T-helper 2 cell treated with Interferon-gamma antibody and Interleukin-4, amounts not matched to agents 5 μg/mL and 100 μg/mL, for 36 hours (primary cell): ENCODE results near the gene ATXN1.

ENCODE experiments used
- DNase-seq: peaks from one replicate; pipeline ENCODE4 v3.0.0; 2021; ENCODE audit warnings: low spot score
- H3K27ac Mint-ChIP-seq: one replicate; pipeline ENCODE4 v1.8.0; 2021; ENCODE audit warnings: mild to moderate bottlenecking, mixed read lengths
- H3K27me3 Mint-ChIP-seq: one replicate; pipeline ENCODE4 v1.8.0; 2021; ENCODE audit warnings: low read depth, mixed read lengths
- H3K36me3 Mint-ChIP-seq: one replicate; pipeline ENCODE4 v1.8.0; 2021; ENCODE audit warnings: low read depth, mixed read lengths
- H3K4me1 Mint-ChIP-seq: one replicate; pipeline ENCODE4 v1.8.0; 2021; ENCODE audit warnings: low read depth, mixed read lengths
- H3K4me3 Mint-ChIP-seq: one replicate; pipeline ENCODE4 v1.8.0; 2022; ENCODE audit warnings: mild to moderate bottlenecking, moderate library complexity, mixed read lengths
- H3K9me3 Mint-ChIP-seq: one replicate; pipeline ENCODE4 v1.8.0; 2021; ENCODE audit warnings: mixed read lengths

Gene ATXN1

GRCh38 chr6:16761471-16762267 lies 409 bp upstream of the ATXN1 start:
- no peaks in the 10 kb centered on the region for H3K27me3 Mint-ChIP-seq
- peaks cover 23% of the 10 kb centered on the region for H3K36me3 Mint-ChIP-seq
- H3K9me3 Mint-ChIP-seq: no peaks in the 10 kb centered on the region
- peak overlapping the region; percentile 97 for H3K27ac Mint-ChIP-seq
- peak; percentile 82 for DNase-seq
- peaks cover 53% of the 10 kb centered on the region for H3K4me1 Mint-ChIP-seq
- H3K4me3 Mint-ChIP-seq: peak overlapping the region; percentile 93

DNA sequence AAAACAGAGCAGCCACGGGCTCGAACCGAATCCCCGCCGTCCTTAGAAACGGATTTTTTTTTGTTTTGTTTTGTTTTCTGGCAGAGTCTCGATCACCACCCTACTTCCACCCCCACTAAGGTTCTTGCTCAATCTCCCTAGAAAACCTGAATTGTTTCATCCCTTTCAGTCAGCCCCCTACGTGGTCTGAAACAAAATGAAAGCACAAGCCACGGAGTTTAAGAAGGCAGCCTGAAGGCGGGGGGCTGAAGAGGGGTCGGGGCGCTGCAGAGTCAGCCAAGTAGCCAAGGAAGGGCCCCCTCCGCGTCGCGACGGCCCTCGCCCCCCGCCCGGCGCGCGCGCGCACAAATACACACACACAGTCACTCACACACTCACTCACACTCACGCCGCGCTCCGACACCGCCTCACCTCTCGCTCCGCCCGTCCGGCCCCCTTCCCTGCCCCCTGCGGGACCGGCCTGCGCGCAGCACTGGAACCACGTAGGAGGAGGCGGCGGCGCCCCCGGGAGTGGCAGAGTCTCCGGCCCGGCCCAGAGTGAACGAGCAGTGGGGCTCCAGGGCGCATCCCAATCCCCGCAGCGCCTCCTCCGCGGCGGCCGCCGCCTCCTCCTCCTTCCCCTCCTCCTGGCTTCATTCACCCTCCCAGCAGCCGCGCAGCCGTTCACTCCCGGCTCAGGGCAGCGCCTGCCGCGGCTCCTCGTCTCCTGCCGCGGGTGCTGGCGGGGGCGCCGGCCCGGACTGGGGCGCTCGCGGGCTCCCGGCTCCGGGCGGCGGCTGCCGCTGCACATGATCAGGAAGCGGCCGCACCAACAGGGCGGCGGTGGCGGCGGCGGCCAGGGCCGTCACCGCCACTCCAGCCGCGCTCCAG lies 1.4 kb downstream of the ATXN1 start:
- no peaks in the 10 kb centered on the region for H3K27me3 Mint-ChIP-seq
- H3K27ac Mint-ChIP-seq: peak overlapping the region; percentile 97
- peak; percentile 77 for DNase-seq
- peaks cover 23% of the 10 kb centered on the region for H3K36me3 Mint-ChIP-seq
- no peaks in the 10 kb centered on the region for H3K9me3 Mint-ChIP-seq
- H3K4me3 Mint-ChIP-seq: peak overlapping the region; percentile 97
- H3K4me1 Mint-ChIP-seq: peaks cover 50% of the 10 kb centered on the region

- Mint-ChIP-seq H3K27me3 (no peaks in the 10 kb centered on the region), H3K9me3 (no peaks in the 10 kb centered on the region), H3K4me3 (peak overlapping the region; percentile 97), H3K36me3 (peaks cover 27% of the 10 kb centered on the region), H3K4me1 (peaks cover 50% of the 10 kb centered on the region), H3K27ac (peak overlapping the region; percentile 97)
- DNase-seq: no peak
These were observed 2.0 kb downstream of the ATXN1 start for GRCh38 chr6:16759181-16759645.

GRCh38 chr6:16758163-16758975 lies 2.9 kb downstream of the ATXN1 start:
- no peaks in the 10 kb centered on the region for H3K9me3 Mint-ChIP-seq
- no peaks in the 10 kb centered on the region for H3K27me3 Mint-ChIP-seq
- peaks cover 46% of the 10 kb centered on the region for H3K4me1 Mint-ChIP-seq
- peaks cover 32% of the 10 kb centered on the region for H3K36me3 Mint-ChIP-seq
- DNase-seq: no peak
- H3K27ac Mint-ChIP-seq: peak overlapping the region; percentile 97
- peak overlapping the region; percentile 97 for H3K4me3 Mint-ChIP-seq

GRCh38 chr6:16757332-16757731 lies 3.9 kb downstream of the ATXN1 start:
- Mint-ChIP-seq H3K27me3 (no peaks in the 10 kb centered on the region), H3K4me3 (no peak overlapping the region), H3K36me3 (peaks cover 42% of the 10 kb centered on the region), H3K27ac (no peak overlapping the region), H3K9me3 (no peaks in the 10 kb centered on the region), H3K4me1 (peaks cover 47% of the 10 kb centered on the region)
- DNase-seq: no peak

GRCh38 chr6:16756660-16757255 lies 4.5 kb downstream of the ATXN1 start:
- no peaks in the 10 kb centered on the region for H3K27me3 Mint-ChIP-seq
- H3K27ac Mint-ChIP-seq: no peak overlapping the region
- H3K36me3 Mint-ChIP-seq: peaks cover 46% of the 10 kb centered on the region
- no peaks in the 10 kb centered on the region for H3K9me3 Mint-ChIP-seq
- H3K4me3 Mint-ChIP-seq: peak overlapping the region; percentile 10
- H3K4me1 Mint-ChIP-seq: peaks cover 48% of the 10 kb centered on the region
- DNase-seq: no peak

DNA sequence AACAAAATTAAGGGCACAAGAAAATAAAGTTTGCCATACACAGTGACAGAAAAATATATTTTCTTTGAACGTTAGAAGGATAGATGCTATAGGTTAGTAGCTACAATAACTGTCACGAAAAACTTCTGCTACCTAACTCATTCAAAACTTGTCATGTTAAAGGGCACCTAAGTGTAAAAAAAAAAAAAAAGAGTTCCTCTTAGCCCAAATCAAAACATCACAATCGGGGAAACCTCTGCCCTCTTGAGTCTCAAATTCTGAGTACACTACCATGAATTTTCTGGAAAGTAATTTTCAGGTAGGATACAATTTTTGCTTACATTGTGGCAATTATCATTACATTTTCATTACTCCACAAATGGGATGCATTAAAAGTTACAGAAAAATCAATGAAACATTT lies 5.7 kb downstream of the ATXN1 start:
- H3K27me3 Mint-ChIP-seq: no peaks in the 10 kb centered on the region
- H3K4me1 Mint-ChIP-seq: peaks cover 51% of the 10 kb centered on the region
- DNase-seq: no peak
- no peaks in the 10 kb centered on the region for H3K9me3 Mint-ChIP-seq
- H3K27ac Mint-ChIP-seq: no peak overlapping the region
- peaks cover 56% of the 10 kb centered on the region for H3K36me3 Mint-ChIP-seq
- no peak overlapping the region for H3K4me3 Mint-ChIP-seq

- no peak overlapping the region for H3K4me3 Mint-ChIP-seq
- no peak overlapping the region for H3K27ac Mint-ChIP-seq
- no peaks in the 10 kb centered on the region for H3K27me3 Mint-ChIP-seq
- no peaks in the 10 kb centered on the region for H3K9me3 Mint-ChIP-seq
- DNase-seq: no peak
- H3K36me3 Mint-ChIP-seq: peaks cover 60% of the 10 kb centered on the region
- H3K4me1 Mint-ChIP-seq: peaks cover 54% of the 10 kb centered on the region
These were observed 6.4 kb downstream of the ATXN1 start for GRCh38 chr6:16754876-16755275.

GRCh38 chr6:16754274-16754673 lies 7.0 kb downstream of the ATXN1 start:
- H3K27me3 Mint-ChIP-seq: no peaks in the 10 kb centered on the region
- peaks cover 62% of the 10 kb centered on the region for H3K36me3 Mint-ChIP-seq
- peaks cover 60% of the 10 kb centered on the region for H3K4me1 Mint-ChIP-seq
- no peak overlapping the region for H3K4me3 Mint-ChIP-seq
- no peak for DNase-seq
- no peaks in the 10 kb centered on the region for H3K9me3 Mint-ChIP-seq
- no peak overlapping the region for H3K27ac Mint-ChIP-seq

DNA sequence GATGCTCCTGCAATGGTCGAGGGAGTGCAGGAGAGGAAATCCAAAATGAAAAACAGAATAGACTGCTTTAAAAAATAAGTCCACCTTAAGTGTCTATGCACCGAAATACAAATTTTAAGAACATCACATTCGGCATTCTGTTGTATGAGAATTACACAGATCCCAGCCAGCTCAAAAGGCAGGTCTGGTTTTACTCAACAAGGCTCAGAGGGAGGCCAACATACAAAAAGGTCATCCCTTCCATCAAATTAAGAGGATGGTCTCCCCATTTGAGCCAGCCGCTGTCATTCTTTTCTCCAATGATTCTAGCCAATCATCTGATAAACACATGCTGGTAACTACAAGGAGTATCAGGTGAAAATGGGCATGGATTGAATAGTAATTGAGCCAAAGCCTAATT lies 7.9 kb downstream of the ATXN1 start:
- peaks cover 60% of the 10 kb centered on the region for H3K4me1 Mint-ChIP-seq
- peaks cover 69% of the 10 kb centered on the region for H3K36me3 Mint-ChIP-seq
- no peaks in the 10 kb centered on the region for H3K9me3 Mint-ChIP-seq
- H3K27me3 Mint-ChIP-seq: no peaks in the 10 kb centered on the region
- DNase-seq: no peak
- no peak overlapping the region for H3K27ac Mint-ChIP-seq
- no peak overlapping the region for H3K4me3 Mint-ChIP-seq

DNA sequence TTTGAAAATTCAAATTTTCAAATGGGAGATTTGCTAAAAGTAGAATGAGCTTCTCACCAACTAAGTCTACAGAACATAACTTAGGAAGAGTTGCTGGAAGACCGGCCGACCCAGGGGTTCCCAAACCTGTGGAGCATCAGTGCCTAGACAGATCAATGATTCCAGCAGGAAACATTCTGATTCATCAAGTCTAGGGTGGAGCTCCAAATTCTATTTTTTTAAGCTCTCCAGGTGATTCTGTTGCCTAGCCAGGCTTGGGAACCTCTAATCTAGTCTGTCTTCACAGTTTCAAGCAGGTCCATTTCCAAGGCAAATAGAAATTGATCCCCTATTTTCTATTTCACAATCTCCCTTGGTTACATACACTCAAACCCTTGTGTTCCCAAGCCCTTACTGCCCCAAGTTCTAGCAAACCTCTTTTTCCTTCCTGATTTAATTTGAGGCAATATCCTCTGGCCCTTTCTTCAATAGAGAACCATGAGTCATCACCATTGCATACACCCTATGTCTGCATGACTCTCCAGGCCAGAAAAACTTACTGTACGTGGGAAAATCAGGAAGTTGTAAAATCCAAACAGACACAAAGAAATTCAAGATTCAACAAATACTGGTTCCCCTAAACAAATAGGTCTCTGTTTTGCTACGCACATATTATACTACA lies 8.9 kb downstream of the ATXN1 start:
- H3K9me3 Mint-ChIP-seq: no peaks in the 10 kb centered on the region
- H3K27ac Mint-ChIP-seq: no peak overlapping the region
- H3K4me1 Mint-ChIP-seq: peaks cover 52% of the 10 kb centered on the region
- DNase-seq: no peak
- H3K27me3 Mint-ChIP-seq: no peaks in the 10 kb centered on the region
- peaks cover 67% of the 10 kb centered on the region for H3K36me3 Mint-ChIP-seq
- H3K4me3 Mint-ChIP-seq: no peak overlapping the region

GRCh38 chr6:16751251-16751946 lies 9.9 kb downstream of the ATXN1 start:
- peak overlapping the region; percentile 8 for H3K27ac Mint-ChIP-seq
- no peak overlapping the region for H3K4me3 Mint-ChIP-seq
- peaks cover 44% of the 10 kb centered on the region for H3K4me1 Mint-ChIP-seq
- no peaks in the 10 kb centered on the region for H3K9me3 Mint-ChIP-seq
- H3K36me3 Mint-ChIP-seq: peaks cover 68% of the 10 kb centered on the region
- H3K27me3 Mint-ChIP-seq: no peaks in the 10 kb centered on the region
- no peak for DNase-seq
